ENCODE measurements around the gene ZNF18. TPM values are rescaled to one million over a fixed set of nuclear protein-coding genes. Genes with fewer than 3 reads are reported as not detected.

Gene ZNF18, protein sequence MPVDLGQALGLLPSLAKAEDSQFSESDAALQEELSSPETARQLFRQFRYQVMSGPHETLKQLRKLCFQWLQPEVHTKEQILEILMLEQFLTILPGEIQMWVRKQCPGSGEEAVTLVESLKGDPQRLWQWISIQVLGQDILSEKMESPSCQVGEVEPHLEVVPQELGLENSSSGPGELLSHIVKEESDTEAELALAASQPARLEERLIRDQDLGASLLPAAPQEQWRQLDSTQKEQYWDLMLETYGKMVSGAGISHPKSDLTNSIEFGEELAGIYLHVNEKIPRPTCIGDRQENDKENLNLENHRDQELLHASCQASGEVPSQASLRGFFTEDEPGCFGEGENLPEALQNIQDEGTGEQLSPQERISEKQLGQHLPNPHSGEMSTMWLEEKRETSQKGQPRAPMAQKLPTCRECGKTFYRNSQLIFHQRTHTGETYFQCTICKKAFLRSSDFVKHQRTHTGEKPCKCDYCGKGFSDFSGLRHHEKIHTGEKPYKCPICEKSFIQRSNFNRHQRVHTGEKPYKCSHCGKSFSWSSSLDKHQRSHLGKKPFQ
- polyA plus RNA-seq (ENCODE audit: insufficient read length in 4 of 4), result 10 to 100 TPM; 10.8 to 12.4 (median 10.9) TPM

DNA sequence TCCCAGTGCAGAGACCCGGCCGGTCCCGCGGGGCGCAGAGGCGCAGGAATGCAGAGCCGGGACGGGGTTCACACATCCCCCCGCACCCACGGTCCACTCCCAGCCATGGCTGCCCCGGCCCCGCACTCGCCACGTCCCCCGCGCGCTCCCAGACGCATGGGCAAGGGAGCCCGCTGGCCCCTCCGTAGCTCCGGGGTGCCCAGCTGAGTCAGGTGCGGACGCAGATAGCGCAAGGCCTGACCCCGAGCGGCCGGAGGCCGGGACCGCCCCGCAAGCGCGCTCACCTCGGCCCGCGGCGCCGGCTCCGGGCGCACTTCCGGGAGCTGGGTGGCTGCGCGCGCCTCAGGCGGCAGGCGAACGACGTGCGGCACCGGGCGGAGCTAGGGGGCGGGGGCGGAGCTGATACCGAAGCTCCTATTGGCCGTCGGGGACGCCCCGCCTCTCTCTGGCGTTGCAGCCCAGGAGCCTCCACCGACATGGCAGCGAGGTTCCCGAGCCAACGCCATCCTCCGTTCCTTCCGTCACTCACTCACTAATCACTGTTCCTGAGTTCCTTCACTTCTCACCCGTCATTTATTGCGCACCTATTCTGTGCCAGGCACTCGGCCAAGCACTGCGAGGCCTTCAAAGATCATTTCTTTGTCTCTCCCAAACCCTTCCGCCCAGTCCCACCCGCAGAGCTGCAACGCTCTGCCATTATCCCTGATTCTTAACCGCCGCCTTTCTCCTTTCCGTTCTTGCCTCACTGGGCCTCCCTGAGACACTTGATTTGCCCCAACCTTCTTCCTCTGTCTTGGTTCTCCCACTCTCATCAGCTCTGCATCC, at the start of gene ZNF18:
TSS of gene ZNF18 (minus strand) at position 329 of the 825 bp plus-strand sequence. CDS start 4,646 bp downstream, outside the sequence.
- peak; percentile 79 to 85 (median 84) for DNase-seq (ENCODE audit: low read depth in 4 of 4, low spot score in 3 of 4)

DNA sequence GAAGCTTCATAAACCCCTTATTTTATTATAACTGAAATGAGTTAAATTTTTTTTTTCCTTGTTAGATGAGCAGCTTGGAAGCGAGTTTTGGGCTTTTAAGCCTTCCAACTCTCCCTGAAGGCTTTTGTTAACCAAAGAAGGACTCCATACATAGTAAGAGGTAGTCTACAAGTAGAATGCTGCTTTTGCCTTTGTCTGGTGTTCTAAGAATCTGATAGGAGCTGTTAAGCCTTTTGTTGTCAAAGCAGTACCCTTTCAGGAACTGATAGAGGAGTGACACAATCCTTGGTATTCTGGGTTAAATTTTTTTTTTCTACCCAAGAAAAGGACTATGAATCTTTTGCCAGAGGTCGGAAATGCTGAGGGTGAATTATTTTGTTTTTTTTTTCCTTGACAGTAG, 49.5 kb upstream of the ZNF18 start:
- DNase-seq (ENCODE audit: low read depth in 4 of 4, low spot score in 3 of 4), result no peak

DNA sequence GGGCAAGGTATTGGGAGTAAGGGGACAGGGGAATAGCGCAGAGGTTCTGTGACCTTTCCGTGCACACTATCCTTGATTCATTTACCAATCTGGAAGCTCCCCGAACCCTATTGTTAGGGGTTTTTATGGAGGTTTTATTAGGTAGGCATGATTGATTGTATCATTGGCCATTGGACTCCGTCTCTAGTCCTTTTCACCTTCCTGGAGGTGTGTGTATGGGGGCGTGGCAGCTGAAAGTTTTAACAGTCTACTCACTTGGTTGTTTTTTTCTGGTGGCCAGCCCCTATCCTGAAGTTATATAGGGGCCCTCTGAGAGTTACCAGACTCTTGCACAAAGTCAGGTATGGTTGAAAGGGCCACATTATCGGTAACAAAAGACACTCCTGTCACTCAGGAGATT, 46.4 kb upstream of the ZNF18 start:
- DNase-seq (ENCODE audit: low read depth in 4 of 4, low spot score in 3 of 4), result no peak

DNA sequence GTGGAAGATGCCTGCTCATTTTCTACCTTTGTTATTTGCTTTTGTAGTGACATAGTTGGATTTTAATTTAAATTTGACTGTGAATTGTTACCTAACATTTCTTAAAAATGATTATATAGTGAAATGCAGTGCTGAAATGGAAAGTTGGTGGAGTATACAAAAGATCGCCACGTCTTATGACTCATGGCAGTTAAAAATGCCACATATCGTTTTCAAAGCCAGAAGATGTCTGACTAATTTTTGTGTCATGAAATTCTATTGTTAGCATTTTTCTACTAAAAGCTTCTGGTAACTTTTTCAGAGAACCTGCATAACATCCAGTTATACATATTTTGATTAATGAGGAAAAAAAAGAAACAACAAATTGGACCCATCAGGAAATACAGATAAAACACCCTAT, 44.0 kb upstream of the ZNF18 start:
- no peak for DNase-seq (ENCODE audit: low read depth in 4 of 4, low spot score in 3 of 4)

DNA sequence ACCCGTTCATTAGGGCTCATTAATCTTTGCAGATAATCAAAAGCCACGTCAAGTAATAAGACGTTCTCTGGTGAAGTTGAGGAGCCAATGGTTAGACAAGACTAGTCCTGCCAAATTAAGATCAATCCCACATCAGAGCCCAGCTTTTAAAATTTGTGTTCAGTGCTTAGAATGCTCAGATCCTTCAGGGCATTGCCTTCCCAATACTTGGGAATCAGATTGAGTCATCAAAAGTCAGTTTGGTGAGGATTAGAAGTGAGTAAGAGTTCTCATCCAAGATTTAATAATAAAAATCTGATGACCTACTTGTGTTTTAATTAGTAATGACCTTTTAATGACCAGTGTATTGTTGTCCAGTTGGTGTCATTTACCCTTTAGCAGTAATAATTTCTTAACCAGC, 43.2 kb upstream of the ZNF18 start:
- no peak for DNase-seq (ENCODE audit: low read depth in 4 of 4, low spot score in 3 of 4)

DNA sequence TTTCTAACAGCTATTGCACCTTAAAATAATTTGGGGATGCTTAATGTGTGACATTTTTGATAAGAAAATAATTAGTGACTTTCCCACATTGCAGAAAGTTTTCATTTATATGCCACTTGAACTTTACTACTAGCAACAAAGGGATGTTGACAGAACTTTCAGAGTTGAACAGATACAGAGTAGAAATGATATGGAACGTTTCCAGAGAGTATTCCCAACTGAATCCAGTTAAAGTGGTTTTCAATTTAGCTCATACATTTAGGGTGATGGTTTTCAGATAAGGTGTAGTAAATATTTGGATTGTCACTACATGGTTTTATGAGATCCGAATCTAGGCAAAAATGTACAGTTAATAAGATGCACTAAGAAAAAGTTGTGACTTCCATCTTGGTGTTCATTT, 40.7 kb upstream of the ZNF18 start:
- no peak for DNase-seq (ENCODE audit: low read depth in 4 of 4, low spot score in 3 of 4)

DNA sequence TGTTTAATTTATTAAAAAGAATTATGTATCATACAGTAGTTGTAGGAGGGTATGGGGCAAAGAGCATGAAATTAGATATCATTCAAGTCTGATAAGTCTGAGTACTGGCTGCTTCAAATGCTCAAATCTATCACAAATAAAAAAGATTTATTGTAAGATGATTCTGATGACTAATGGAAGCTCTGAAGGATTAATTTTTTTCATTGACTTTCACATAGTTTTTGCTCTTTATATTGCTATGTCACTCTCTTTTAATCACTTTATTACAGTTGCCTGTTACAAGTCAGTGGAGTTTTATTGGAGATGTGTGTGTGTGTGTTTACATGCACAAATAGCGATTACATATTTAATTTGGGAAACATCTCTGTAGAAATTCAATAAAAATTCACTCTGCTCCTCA, 38.4 kb upstream of the ZNF18 start:
- no peak for DNase-seq (ENCODE audit: low read depth in 4 of 4, low spot score in 3 of 4)

DNA sequence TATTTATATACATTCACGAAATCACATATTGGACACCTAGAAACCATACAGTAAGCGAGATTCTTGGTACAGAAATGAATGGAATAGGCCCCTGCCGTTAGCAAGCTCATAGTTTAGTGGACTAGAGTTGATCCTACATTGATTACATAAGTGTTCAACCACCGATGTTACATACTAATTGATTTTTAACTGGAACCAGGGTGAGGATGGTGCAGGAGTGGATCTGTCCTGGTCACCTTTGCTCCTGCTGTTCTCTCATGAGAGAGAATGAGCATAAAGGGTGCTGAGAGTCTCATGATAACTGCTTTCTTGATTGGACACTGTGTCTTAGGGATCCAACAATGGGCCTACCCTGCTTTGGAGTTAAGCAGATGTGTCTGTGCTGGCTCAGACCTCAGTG, 37.3 kb upstream of the ZNF18 start:
- DNase-seq (ENCODE audit: low read depth in 4 of 4, low spot score in 3 of 4), result no peak

DNA sequence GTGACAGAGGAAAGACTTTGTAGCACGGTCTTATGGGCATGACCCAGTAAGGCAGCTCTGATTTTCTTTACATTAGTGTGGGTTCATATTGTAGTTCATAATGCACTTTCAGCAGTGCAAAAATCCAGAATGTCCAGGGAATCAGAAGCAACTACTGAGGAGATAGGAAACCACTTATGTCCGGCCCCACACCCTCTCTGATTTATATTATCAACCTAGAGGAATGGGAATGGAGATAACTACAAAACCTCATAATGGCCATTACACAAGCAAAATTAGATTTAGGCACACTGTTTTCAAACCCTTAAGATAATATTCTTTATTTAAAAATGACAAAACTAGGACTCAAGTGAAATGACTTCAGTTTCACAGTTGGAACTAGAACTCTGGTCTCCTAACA, 31.3 kb upstream of the ZNF18 start:
- DNase-seq (ENCODE audit: low read depth in 4 of 4, low spot score in 3 of 4), result no peak

DNA sequence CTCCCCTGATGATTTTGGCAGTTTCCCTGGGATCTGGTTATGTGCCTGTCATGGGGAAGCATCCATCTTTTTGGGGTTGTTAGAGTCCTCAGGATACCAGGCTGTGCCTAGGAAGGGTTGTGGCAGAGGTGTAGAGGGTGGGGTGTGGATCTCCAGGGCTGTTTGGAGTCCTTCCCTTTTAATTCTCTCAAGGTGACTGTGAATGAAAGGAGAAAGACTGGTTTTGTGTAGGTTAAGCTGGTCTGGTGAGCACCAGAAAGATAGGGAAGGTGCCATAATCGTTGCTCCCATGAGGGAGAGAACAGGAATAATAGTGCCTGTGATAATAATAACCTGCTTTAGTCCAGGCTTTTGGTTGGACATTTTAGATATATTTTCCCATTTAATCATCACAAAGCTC, 30.4 kb upstream of the ZNF18 start:
- no peak for DNase-seq (ENCODE audit: low read depth in 4 of 4, low spot score in 3 of 4)

DNA sequence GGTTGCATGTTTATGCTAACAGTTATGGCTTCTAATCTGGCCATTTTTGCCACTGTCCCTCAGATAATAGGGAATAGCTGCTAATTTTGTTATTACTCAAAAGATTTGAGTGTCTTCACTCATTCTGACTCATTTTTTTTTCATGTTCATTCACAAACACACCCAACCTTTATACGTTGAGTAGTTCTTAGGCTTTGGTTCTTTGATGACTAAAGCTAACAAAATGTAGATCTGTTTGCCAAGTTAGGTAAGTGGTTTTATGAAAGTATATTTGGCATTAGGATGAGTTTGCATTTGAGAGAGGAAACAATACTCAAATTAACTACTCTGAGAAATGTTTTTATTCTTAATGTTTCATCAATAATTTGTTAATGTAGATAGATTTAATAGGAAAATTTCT, 27.1 kb upstream of the ZNF18 start:
- DNase-seq (ENCODE audit: low read depth in 4 of 4, low spot score in 3 of 4), result no peak

DNA sequence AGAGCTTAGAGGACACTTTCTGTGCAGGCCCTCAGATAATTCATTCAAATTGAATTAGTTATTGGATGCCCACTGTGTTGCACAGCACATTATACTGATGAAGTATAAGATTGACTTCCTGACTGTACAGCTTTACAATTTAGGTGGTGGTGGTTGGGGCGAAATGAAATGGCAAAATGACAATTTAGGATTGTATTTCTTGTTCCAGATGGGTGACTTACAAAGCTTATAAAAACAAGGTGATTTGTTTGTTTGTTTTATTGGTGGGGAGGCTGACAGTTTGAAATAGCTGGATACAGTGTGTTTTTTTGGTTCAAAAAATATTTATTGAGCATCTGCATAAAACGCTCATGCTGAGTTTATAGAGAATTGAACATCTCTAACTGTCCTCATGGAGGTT, 25.0 kb upstream of the ZNF18 start:
- DNase-seq (ENCODE audit: low read depth in 4 of 4, low spot score in 3 of 4), result no peak

DNA sequence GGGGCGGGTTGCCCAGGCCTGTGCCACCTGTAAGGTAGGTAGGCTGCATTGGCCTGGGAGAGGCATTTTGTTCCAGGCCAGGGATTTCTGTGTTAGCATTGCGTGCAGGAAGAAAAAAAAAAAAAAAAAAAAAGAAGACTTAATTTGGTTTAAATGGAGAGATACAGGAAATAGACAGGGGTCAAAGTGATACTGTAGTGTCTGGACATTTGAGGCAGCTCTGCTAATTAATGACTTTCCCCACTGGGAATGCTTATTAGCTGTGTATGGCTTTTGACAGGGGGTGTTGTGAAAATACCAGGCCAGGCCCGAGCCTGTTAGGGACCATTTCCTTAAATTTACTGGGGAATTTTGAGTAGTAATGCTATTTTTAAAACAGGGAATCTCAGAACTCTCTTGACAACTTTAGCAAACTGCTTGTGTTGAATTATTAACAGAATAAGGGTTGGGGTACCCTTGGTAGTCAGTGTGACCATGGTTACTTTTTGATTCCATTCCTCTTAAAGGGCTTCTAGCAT, 24.4 kb upstream of the ZNF18 start:
- DNase-seq (ENCODE audit: low read depth in 4 of 4, low spot score in 3 of 4), result no peak

DNA sequence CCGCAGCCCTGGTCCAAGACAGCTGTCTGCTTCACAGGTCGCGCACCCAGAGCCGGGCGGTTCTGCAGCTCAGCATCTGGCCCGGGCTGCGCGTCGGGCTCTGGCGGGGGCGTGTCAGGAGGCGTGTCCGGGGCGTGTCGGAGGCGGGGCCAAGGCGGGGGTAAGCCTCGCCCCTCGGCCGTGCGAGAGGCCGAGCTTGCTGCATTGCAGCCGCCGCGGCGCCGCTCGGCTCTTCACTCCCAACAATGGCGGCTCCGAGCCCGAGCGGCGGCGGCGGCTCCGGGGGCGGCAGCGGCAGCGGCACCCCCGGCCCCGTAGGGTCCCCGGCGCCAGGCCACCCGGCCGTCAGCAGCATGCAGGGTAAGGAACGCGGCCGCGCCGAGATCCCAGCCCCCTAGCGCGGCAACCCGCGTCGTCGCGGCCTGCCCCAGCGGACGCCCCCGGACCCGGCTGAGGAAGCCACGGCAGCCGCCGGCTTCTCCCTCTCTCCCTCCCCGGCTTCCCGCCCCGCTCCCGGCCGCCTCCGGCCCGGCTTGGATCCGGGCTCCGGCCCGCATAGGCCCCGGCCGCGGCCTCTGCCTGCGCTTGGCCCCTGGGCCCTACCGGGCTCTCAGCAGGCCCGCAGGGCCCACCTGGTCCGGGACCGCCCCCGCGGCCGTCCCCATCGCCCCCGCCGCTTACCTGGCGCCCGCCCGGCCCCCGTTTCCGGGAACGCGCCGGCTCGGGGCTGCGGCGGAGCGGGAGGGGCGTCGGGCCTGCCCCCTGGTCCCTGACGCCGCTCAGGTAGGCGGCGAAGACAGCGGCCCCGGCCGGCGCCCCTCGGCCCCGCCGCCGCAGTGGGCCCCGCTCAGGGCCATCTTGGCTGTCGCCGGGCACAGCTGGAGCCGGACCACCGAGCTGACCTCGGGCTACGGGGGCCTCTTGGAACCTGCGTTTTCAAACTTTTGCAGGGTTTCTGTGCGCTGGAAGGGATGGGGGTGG, 23.7 kb upstream of the ZNF18 start, which contains the start of gene MAP2K4:
TSS of gene MAP2K4 (plus strand) at position 236 of the 981 bp plus-strand sequence. CDS start at position 246, 10 bp downstream.
- peak; percentile 74 to 79 (median 76) for DNase-seq (ENCODE audit: low read depth in 4 of 4, low spot score in 3 of 4)

DNA sequence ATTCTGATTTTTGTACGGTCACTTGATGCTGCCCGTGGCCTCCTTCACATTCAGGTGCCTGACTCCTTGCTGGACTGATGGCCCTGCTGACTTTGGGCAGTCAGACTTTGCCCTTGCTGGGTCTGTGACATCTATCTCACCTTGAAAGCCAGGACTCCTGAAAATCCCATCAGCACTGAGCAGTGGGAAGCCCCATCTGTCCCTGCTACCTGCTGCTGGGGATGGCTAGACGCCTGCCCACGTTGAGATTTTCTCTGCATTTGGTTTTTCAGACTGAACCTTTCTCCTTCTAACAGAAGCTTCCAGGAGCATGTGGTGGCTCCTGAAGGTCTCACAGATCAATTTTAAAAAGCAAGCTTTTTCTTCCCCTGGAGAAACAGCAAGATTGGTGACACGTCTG, 10.2 kb upstream of the ZNF18 start:
- DNase-seq (ENCODE audit: low read depth in 4 of 4, low spot score in 3 of 4), result no peak

DNA sequence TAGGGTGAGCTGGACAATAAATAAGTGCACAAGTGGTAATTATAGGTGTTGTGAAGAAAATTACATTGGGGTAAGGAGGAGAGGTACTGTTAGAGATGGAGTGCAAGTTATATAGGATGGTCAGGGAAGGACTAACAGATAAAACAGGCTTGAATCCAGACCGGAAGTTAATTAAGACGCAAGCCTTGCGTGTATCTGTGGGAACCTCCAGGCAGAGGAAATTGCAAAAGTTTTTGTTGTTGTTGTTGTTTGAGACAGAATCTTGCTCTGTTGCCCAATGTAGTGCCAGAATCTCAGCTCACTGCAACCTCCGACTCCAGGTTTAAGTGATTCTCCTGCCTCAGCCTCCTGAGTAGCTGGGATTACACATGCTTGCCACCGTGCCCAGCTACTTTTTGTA, 2.4 kb upstream of the ZNF18 start:
- no peak for DNase-seq (ENCODE audit: low read depth in 4 of 4, low spot score in 3 of 4)

DNA sequence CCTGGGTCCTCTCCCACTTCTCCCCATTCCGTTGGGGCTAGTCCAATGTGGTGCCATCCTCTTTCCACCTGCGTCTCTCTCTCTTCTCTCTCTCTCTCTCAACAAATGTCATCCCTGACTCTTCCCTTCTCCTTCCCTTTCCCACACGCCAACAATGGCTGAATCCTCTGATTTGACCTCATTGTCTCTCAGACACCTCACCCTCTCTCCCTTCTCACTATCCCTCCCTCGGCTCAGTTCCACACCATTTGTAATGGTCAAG, 628 bp upstream of the ZNF18 start:
- no peak for DNase-seq (ENCODE audit: low read depth in 4 of 4, low spot score in 3 of 4)

DNA sequence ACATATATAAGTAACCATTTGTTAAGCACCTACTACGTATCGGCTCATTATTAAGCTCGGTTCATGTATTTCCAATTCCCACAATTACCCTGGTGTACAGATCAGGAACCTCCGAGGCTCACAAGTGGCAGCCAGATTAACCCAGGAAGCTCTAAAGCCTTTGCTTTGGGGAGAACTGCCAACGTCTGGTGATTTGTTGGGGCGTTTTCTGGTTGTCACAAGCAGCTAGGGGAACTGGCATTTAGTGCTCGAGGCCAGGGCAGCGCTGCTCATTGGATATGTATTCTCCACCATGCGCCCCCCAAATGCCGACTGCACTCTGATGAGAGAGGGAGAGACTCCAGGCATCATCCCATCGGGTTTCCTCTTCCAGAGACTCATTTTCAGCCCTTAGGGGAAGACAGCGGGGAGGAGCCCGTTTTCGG, 541 bp downstream of the ZNF18 start:
- DNase-seq (ENCODE audit: low read depth in 4 of 4, low spot score in 3 of 4), result peak in 1 of 4 donors; percentile 18

DNA sequence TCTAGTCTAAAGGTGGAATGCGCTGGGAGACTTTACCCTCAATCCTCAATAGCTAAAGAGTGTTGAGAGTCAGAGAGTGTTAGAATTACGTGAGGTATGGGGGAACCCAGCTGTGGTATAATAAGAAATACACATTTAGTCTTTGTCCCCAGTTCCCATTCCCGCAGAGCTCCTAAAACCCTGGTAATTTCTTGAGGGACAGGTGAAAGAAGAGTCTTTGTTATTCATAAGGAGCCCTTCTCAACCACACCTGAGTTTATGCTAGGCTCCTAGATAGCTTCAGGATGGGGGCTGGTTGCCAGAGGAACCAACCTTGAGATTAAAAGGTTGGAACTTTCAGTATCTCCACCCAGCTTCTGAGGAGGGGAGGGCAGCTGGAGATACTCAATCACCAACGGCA, 5.8 kb downstream of the ZNF18 start:
- no peak for DNase-seq (ENCODE audit: low read depth in 4 of 4, low spot score in 3 of 4)

DNA sequence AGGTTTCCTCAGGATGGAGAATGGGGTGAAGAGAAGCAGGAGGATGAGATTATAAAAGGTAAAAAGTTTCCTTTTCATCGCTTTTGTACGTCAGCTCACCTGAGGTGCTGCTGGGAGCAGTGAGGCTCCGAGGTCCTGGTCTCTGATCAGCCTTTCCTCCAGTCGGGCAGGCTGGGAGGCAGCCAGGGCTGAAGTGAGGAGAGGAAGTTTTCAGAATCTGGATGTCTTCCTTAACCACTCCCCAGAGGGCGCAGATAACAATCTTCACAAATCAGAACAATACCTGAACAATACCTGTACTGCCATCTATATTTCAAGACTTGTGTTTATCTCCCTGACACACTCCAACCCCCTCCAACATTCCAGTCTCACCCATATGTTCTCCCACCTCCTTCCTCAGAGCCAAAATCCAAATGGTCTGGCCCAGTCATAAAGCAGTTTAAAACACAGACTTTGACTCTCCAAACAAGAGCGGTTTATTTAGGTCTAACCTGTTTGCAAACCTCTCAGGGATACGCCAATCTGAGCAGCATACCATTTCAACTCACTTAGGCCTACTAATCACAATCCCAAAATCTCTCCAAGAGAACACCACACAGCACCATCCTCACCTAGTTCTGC, 6.8 kb downstream of the ZNF18 start:
- DNase-seq (ENCODE audit: low read depth in 4 of 4, low spot score in 3 of 4), result no peak

All from left renal pelvis (tissue), 4 donors.